A673 (cell line): Measurements from ENCODE around the gene GRID1.

Source experiments
- EZH2 ChIP-seq: fragments of 200-600 bp; sonication (generic); IDR thresholded peaks from 2 replicates; pipeline ENCODE4 v1.6.1; 2017; ENCODE audit warnings: borderline replicate concordance, low read depth, mild to moderate bottlenecking, mixed read lengths, antibody characterized with exemption, low read length; ENCODE audit not compliant: poor library complexity, severe bottlenecking
- TF ChIP-seq, protein P1 (sequence below): fragments of 300-800, 200-600 bp; sonication (generic); conservative IDR thresholded peaks from 2 replicates; pipeline ENCODE4 v1.5.1; 2017; ENCODE audit warnings: low read depth, mild to moderate bottlenecking, antibody characterized with exemption, low read length, moderate library complexity, mixed read lengths

DNA sequence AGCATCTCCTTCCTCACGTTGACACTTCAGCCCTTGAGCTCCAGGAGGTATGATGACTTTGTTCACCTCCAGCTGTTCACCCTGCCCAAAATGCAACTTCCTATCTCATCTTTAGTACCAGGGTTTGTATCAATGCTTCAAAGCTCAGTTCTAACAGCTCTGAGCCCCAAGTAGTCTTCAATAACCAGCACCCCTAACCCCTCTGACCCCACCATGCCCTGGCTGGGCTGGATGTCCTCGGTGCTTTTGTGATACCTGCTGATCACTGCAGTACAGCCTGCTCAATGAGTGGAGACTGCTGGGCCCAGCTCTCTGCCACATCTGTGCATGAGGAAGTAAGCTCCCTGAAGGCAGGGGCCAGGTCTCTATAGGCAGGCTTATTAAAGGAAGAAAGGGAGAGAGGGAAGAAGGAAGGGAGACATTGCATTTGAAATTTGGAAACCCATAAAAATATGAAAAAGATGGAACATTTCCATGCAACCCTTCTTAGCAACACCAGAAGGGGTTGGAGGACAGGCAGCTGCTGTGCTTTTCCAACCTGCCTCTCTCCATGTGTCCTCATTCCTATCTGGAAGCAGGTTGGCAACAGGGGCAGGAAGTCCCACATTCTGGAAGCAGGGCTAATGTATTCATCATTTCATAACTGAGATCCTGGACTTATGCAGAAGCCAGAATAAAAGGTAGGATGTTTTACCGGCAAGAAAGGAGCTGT, 756.1 kb downstream of the GRID1 start:
- TF ChIP-seq, protein P1, sequence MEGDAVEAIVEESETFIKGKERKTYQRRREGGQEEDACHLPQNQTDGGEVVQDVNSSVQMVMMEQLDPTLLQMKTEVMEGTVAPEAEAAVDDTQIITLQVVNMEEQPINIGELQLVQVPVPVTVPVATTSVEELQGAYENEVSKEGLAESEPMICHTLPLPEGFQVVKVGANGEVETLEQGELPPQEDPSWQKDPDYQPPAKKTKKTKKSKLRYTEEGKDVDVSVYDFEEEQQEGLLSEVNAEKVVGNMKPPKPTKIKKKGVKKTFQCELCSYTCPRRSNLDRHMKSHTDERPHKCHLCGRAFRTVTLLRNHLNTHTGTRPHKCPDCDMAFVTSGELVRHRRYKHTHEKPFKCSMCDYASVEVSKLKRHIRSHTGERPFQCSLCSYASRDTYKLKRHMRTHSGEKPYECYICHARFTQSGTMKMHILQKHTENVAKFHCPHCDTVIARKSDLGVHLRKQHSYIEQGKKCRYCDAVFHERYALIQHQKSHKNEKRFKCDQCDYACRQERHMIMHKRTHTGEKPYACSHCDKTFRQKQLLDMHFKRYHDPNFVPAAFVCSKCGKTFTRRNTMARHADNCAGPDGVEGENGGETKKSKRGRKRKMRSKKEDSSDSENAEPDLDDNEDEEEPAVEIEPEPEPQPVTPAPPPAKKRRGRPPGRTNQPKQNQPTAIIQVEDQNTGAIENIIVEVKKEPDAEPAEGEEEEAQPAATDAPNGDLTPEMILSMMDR, result no peak
- no peak for TF ChIP-seq EZH2
